Mesenchymal stem cell (in vitro differentiated cells and primary cell): Measurements from ENCODE around the gene SEPHS2.

Experiments used
- DNase-seq: peaks from one replicate; pipeline ENCODE4 v3.0.0-alpha.2; 2013
- H2AFZ ChIP-seq: one replicate; pipeline ENCODE4 v1.6.1; 2013; ENCODE audit warnings: low read depth, mild to moderate bottlenecking, control low read depth, inconsistent platforms, low read length, moderate library complexity
- H2AK5ac ChIP-seq: 2 replicates; pipeline ENCODE4 v1.6.1; 2013; ENCODE audit warnings: low read length, moderate library complexity, mild to moderate bottlenecking, inconsistent platforms; ENCODE audit not compliant: severe bottlenecking
- H2BK120ac ChIP-seq: one replicate; pipeline ENCODE4 v1.6.1; 2013; ENCODE audit warnings: low read depth, mild to moderate bottlenecking, inconsistent platforms, low read length, moderate library complexity
- H2BK12ac ChIP-seq, 2 experiments: one replicate each; pipeline ENCODE4 v1.6.1; 2013; ENCODE audit warnings: inconsistent platforms in 2 of 2, low read length in 2 of 2, mild to moderate bottlenecking in 2 of 2, moderate library complexity in 2 of 2, control low read depth in 1 of 2
- H2BK15ac ChIP-seq: one replicate; pipeline ENCODE4 v1.6.1; 2013; ENCODE audit warnings: mild to moderate bottlenecking, low read depth, inconsistent platforms; ENCODE audit not compliant: poor library complexity, severe bottlenecking
- H2BK5ac ChIP-seq: 2 replicates; pipeline ENCODE4 v1.6.1; 2013; ENCODE audit warnings: low read depth, mild to moderate bottlenecking, low read length, control low read depth, inconsistent platforms; ENCODE audit not compliant: poor library complexity, severe bottlenecking
- H3K14ac ChIP-seq, 2 experiments: one replicate each; pipeline ENCODE4 v1.6.1; 2013; ENCODE audit warnings: inconsistent platforms in 2 of 2, low read length in 2 of 2, control low read depth in 1 of 2, mild to moderate bottlenecking in 1 of 2, moderate library complexity in 1 of 2
- H3K18ac ChIP-seq, 2 experiments: one replicate each; pipeline ENCODE4 v1.6.1; 2013; ENCODE audit warnings: inconsistent platforms in 2 of 2, low read length in 2 of 2, control low read depth in 1 of 2, low read depth in 1 of 2, mild to moderate bottlenecking in 1 of 2
- H3K23ac ChIP-seq, 2 experiments: one replicate each; pipeline ENCODE4 v1.6.1; 2013; ENCODE audit warnings: inconsistent platforms in 2 of 2, low read length in 2 of 2, mild to moderate bottlenecking in 2 of 2, moderate library complexity in 2 of 2, control low read depth in 1 of 2
- H3K27ac ChIP-seq: 2 replicates; pipeline ENCODE4 v1.5.1; 2013; ENCODE audit warnings: mild to moderate bottlenecking, moderate library complexity, low read length, control low read depth, inconsistent platforms; ENCODE audit not compliant: poor library complexity, severe bottlenecking
- H3K27me3 ChIP-seq, 2 experiments: 2 replicates each; pipeline versions ENCODE4 v1.6.1 to v1.7.0; 2013; ENCODE audit warnings: low read length in 2 of 2, mild to moderate bottlenecking in 2 of 2, moderate library complexity in 2 of 2, control low read depth in 1 of 2, inconsistent platforms in 1 of 2; ENCODE audit not compliant: control insufficient read depth in 1 of 2, insufficient read depth in 1 of 2
- H3K36me3 ChIP-seq, 2 experiments: 2 replicates each; pipeline versions ENCODE4 v1.6.1 to v1.7.0; 2013; ENCODE audit warnings: low read length in 2 of 2, control low read depth in 1 of 2, inconsistent platforms in 1 of 2, low read depth in 1 of 2, mild to moderate bottlenecking in 1 of 2; ENCODE audit not compliant: insufficient read depth in 2 of 2, control insufficient read depth in 1 of 2
- H3K4ac ChIP-seq, 2 experiments: one replicate each; pipeline ENCODE4 v1.6.1; 2013; ENCODE audit warnings: inconsistent platforms in 2 of 2, low read length in 2 of 2, mild to moderate bottlenecking in 2 of 2, moderate library complexity in 2 of 2, control low read depth in 1 of 2, low read depth in 1 of 2
- H3K4me1 ChIP-seq: 2 replicates; pipeline ENCODE4 v1.6.1; 2013; ENCODE audit warnings: low read depth, low read length, control low read depth; ENCODE audit not compliant: control insufficient read depth, insufficient read depth
- H3K4me2 ChIP-seq: 2 replicates; pipeline ENCODE4 v1.6.1; 2013; ENCODE audit warnings: low read length, mild to moderate bottlenecking, inconsistent platforms; ENCODE audit not compliant: poor library complexity, severe bottlenecking
- H3K4me3 ChIP-seq, 2 experiments: 2 replicates each; pipeline versions ENCODE4 v1.5.1 to v1.7.0; 2013; ENCODE audit warnings: low read length in 2 of 2, mild to moderate bottlenecking in 2 of 2, control low read depth in 1 of 2, low read depth in 1 of 2; ENCODE audit not compliant: insufficient read depth in 1 of 2
- H3K79me1 ChIP-seq: replicated peaks from 2 replicates; pipeline ENCODE4 v1.6.1; 2013; ENCODE audit warnings: mild to moderate bottlenecking, control low read depth, low read length, inconsistent platforms; ENCODE audit not compliant: poor library complexity, severe bottlenecking
- H3K9ac ChIP-seq: 2 replicates; pipeline ENCODE4 v1.7.0; 2013; ENCODE audit warnings: mild to moderate bottlenecking, low read length, moderate library complexity
- H3K9me3 ChIP-seq: 2 replicates; pipeline ENCODE4 v1.7.0; 2013; ENCODE audit warnings: mild to moderate bottlenecking, low read length; ENCODE audit not compliant: control insufficient read depth
- H4K8ac ChIP-seq: one replicate; pipeline ENCODE4 v1.6.1; 2013; ENCODE audit warnings: inconsistent platforms, mild to moderate bottlenecking, low read length, moderate library complexity
- H4K91ac ChIP-seq: one replicate; pipeline ENCODE4 v1.6.1; 2013; ENCODE audit warnings: mild to moderate bottlenecking, low read length, inconsistent platforms
- WGBS: methylation state at CpG from one replicate; pipeline ENCODE4 v1.1.7; 2013; ENCODE audit warnings: mixed read lengths; 5-methylcytosine and 5-hydroxymethylcytosine counted together

Gene SEPHS2

GRCh38 chr16:30407804-30408534 is 37.7 kb downstream of the SEPHS2 start:
- peak overlapping the region in 1 of 2 experiments; percentile 74 for H3K14ac ChIP-seq
- WGBS: 41% methylated on average over 6 of the region's 19 CpGs

GRCh38 chr16:30407102-30407803 is 38.4 kb downstream of the SEPHS2 start, which contains the start of gene ZNF771:
Gene ZNF771 (plus strand): TSS chr16:30407606. CDS start chr16:30408054, 448 bp downstream.
- WGBS: under 1% methylated on average over 61 of the region's 65 CpGs

More at GRCh38 chr16:30407804-30408534, 37.7 kb downstream of the SEPHS2 start:
- peak overlapping the region; percentile 72 for H3K4me2 ChIP-seq
- no peaks in the 10 kb centered on the region for H3K27me3 ChIP-seq
- H3K36me3 ChIP-seq: peaks cover 9 to 24% of the 10 kb centered on the region in 2 experiments
- H3K9me3 ChIP-seq: no peaks in the 10 kb centered on the region
- peak overlapping the region; percentile 14 for H4K8ac ChIP-seq
- peak overlapping the region; percentile 91 for H2AFZ ChIP-seq
- H3K4ac ChIP-seq: peak overlapping the region; percentile 71 to 78
- peaks cover 18% of the 10 kb centered on the region for H3K4me1 ChIP-seq
- H2BK12ac ChIP-seq: no peak overlapping the region
- no peak overlapping the region for H2AK5ac ChIP-seq
- peak overlapping the region; percentile 81 to 86 for H3K18ac ChIP-seq
- peak; percentile 40 for DNase-seq
- H2BK5ac ChIP-seq: peak overlapping the region; percentile 62
- peaks cover 12% of the 10 kb centered on the region for H3K79me1 ChIP-seq
- H3K27ac ChIP-seq: peak overlapping the region; percentile 77
- H2BK120ac ChIP-seq: peak overlapping the region; percentile 13
- H4K91ac ChIP-seq: peak overlapping the region; percentile 84
- peak overlapping the region; percentile 74 for H2BK15ac ChIP-seq
- peak overlapping the region; percentile 82 to 90 for H3K4me3 ChIP-seq
- peak overlapping the region in 1 of 2 experiments; percentile 79 for H3K23ac ChIP-seq
- H3K9ac ChIP-seq: peak overlapping the region; percentile 94

GRCh38 chr16:30406795-30407101 is 38.9 kb downstream of the SEPHS2 start:
- H2BK5ac ChIP-seq: no peak overlapping the region
- H4K8ac ChIP-seq: peak overlapping the region; percentile 30
- H3K23ac ChIP-seq: no peak overlapping the region
- peak overlapping the region in 1 of 2 experiments; percentile 13 for H3K4ac ChIP-seq
- peak overlapping the region; percentile 72 for H3K4me2 ChIP-seq
- peak overlapping the region; percentile 94 for H3K9ac ChIP-seq
- H3K4me1 ChIP-seq: peaks cover 13% of the 10 kb centered on the region
- no peak overlapping the region for H2BK15ac ChIP-seq
- no peak overlapping the region for H2BK120ac ChIP-seq
- WGBS: 45% methylated on average over 14 of the region's 14 CpGs
- H4K91ac ChIP-seq: no peak overlapping the region
- H3K27ac ChIP-seq: peak overlapping the region; percentile 1
- peaks cover 9 to 14% of the 10 kb centered on the region in 2 experiments for H3K36me3 ChIP-seq
- H3K4me3 ChIP-seq: peak overlapping the region in 1 of 2 experiments; percentile 90
- H2AK5ac ChIP-seq: no peak overlapping the region
- H3K9me3 ChIP-seq: no peaks in the 10 kb centered on the region
- peaks cover 10% of the 10 kb centered on the region for H3K79me1 ChIP-seq
- H3K27me3 ChIP-seq: no peaks in the 10 kb centered on the region
- DNase-seq: no peak
- H2AFZ ChIP-seq: peak overlapping the region; percentile 76
- H2BK12ac ChIP-seq: peak overlapping the region in 1 of 2 experiments; percentile 89
- peak overlapping the region in 1 of 2 experiments; percentile 30 for H3K14ac ChIP-seq
- peak overlapping the region in 1 of 2 experiments; percentile 70 for H3K18ac ChIP-seq

More at GRCh38 chr16:30407102-30407803, 38.4 kb downstream of the SEPHS2 start, which contains the start of gene ZNF771:
- Histone ChIP-seq H3K9me3 (no peaks in the 10 kb centered on the region), H2AK5ac (no peak within 1 kb of the TSS), H3K4me2 (peak within 1 kb of the TSS; percentile 72), H2BK15ac (peak within 1 kb of the TSS; percentile 74), H3K27ac (peak within 1 kb of the TSS; percentile 77), H3K9ac (peak within 1 kb of the TSS; percentile 94), H3K4me3 (peak within 1 kb of the TSS; percentile 82 to 90), H2BK12ac (peak within 1 kb of the TSS in 1 of 2 experiments; percentile 89), H3K14ac (peak within 1 kb of the TSS in 1 of 2 experiments; percentile 74), H3K79me1 (peaks cover 12% of the 10 kb centered on the region), H4K8ac (peak within 1 kb of the TSS; percentile 30), H2BK120ac (peak within 1 kb of the TSS; percentile 13), H2AFZ (peak within 1 kb of the TSS; percentile 91), H4K91ac (peak within 1 kb of the TSS; percentile 84), H3K4me1 (peaks cover 14% of the 10 kb centered on the region), H3K36me3 (peaks cover 9 to 19% of the 10 kb centered on the region in 2 experiments), H2BK5ac (peak within 1 kb of the TSS; percentile 62), H3K4ac (peak within 1 kb of the TSS; percentile 71 to 78), H3K27me3 (no peaks in the 10 kb centered on the region), H3K18ac (peak within 1 kb of the TSS; percentile 81 to 86), H3K23ac (peak within 1 kb of the TSS in 1 of 2 experiments; percentile 79)
- peak; percentile 93 for DNase-seq
